Measurements from ENCODE around the gene CDKN2AIP. TPM values are rescaled to one million over a fixed set of nuclear protein-coding genes. Genes with fewer than 3 reads are reported as not detected.

The CDKN2AIP gene
- total RNA-seq, 1 experiment from 2014 or later, result 20.6 TPM

DNA sequence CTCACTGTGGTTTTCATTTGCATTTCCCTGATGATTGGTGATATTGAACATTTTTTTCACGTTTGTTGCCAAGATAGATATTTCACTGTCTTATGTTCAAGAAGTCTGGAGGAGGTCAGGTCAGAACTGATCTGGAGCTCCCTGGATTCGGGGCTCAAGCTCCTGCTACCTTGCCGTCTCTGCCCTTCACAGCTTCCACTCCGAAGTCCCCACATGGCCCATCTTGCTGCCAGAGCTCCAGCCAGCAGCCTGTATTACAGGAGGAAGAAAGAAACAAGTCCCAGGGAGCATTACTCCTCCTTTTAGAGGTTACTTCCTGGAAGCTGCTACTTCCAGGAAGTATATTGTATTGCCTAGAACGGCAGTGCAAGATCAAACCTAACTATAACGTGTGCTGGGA is 17.9 kb upstream of the CDKN2AIP start:
- no peak for TF ChIP-seq EZH2 (IDR thresholded peaks at IDR 0.05; ENCODE audit: borderline replicate concordance, low read depth, low read length, poor library complexity, severe bottlenecking)
- TF ChIP-seq, protein P1, sequence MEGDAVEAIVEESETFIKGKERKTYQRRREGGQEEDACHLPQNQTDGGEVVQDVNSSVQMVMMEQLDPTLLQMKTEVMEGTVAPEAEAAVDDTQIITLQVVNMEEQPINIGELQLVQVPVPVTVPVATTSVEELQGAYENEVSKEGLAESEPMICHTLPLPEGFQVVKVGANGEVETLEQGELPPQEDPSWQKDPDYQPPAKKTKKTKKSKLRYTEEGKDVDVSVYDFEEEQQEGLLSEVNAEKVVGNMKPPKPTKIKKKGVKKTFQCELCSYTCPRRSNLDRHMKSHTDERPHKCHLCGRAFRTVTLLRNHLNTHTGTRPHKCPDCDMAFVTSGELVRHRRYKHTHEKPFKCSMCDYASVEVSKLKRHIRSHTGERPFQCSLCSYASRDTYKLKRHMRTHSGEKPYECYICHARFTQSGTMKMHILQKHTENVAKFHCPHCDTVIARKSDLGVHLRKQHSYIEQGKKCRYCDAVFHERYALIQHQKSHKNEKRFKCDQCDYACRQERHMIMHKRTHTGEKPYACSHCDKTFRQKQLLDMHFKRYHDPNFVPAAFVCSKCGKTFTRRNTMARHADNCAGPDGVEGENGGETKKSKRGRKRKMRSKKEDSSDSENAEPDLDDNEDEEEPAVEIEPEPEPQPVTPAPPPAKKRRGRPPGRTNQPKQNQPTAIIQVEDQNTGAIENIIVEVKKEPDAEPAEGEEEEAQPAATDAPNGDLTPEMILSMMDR (conservative IDR thresholded peaks at IDR 0.05; ENCODE audit: low read depth, low read length), result no peak
- no peak overlapping the region for H3K27ac ChIP-seq (ENCODE audit: low read depth, low read length, poor library complexity, severe bottlenecking)
- H3K36me3 ChIP-seq (ENCODE audit: insufficient read depth, low read length, poor library complexity, severe bottlenecking), result no peaks in the 10 kb centered on the region
- ChIA-PET CTCF (interaction anchor here (1.1 kb wide), 1 partner anchor 19 kb away, joined by 3 read pairs; no protein-coding TSS in a partner anchor), POLR2A (ENCODE audit: low non-redundant PET) (no interaction called here)
- no peaks in the 10 kb centered on the region for H3K4me1 ChIP-seq (ENCODE audit: insufficient read depth, low read length, poor library complexity, severe bottlenecking)
- intact Hi-C loops (cut with micrococcal nuclease; ENCODE audit: unreplicated experiment), result no loop called here
- no peak for DNase-seq (ENCODE audit: low spot score)
- no TSS peak for BruUV-seq (replicated peaks)
- H3K27me3 ChIP-seq (replicated peaks; ENCODE audit: insufficient read depth, low read depth, low read length, poor library complexity), result no peaks in the 10 kb centered on the region
- no peak overlapping the region for H3K4me3 ChIP-seq (ENCODE audit: low read depth, low read length, poor library complexity, severe bottlenecking)
- H3K9me3 ChIP-seq (ENCODE audit: low read depth, low read length, poor library complexity, severe bottlenecking), result no peaks in the 10 kb centered on the region

DNA sequence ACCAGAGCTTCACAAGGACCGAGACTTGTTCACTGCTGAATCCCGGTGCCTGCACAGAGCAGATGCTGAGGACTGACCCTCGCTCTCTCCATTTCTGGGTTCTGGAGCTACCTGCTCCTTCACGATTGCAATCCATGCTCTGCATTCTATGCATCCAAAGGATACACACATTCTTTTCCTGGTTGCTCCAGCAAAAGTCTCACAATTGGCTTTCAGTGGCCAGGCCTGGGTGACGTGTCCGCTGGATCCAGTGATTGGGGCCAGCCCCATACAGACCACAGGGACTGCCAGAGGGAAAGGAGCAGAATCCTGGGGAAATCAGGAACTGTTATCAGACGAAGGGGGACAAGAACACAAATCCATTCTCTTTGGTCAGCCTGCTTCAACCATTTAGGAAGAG is 14.9 kb upstream of the CDKN2AIP start:
- CTCF ChIA-PET, result no interaction called here

DNA sequence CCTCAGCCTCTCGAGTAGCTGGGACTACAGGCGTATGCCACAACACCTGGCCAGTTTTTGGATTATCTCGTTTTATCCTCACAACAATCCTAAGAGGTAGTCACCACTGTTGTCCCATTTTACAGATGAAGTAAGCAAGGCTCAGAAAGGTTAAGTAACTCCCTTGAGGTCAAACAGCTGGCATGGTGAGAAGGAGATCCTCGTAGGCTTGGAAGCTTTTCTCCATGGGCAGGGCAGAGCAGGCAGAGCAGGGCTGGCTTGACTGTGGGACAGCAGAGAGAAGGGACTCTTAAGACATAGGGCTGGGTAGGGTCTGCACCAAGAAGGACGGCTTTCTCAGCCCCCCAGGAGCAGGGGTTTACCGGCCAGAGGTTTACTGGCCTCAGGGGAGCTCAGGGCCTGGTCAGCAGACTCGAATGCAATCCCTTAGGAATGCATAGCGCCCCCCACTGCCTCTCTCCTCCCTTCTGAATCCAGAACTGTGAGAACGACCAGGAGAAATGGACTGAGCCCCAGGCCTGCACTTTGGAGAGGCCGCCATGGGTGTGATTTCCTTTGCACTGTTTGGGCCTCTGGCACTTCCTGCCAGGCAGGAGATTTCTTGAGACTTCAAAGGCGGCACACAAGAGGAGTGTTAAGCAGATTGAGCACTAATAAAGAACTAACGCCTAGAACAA is 14.0 kb upstream of the CDKN2AIP start:
- Histone ChIP-seq H3K4me3 (ENCODE audit: low read depth, low read length, poor library complexity, severe bottlenecking) (no peak overlapping the region), H3K27ac (ENCODE audit: low read depth, low read length, poor library complexity, severe bottlenecking) (no peak overlapping the region), H3K27me3 (replicated peaks; ENCODE audit: insufficient read depth, low read depth, low read length, poor library complexity) (no peaks in the 10 kb centered on the region), H3K36me3 (ENCODE audit: insufficient read depth, low read length, poor library complexity, severe bottlenecking) (no peaks in the 10 kb centered on the region), H3K9me3 (ENCODE audit: low read depth, low read length, poor library complexity, severe bottlenecking) (no peaks in the 10 kb centered on the region), H3K4me1 (ENCODE audit: insufficient read depth, low read length, poor library complexity, severe bottlenecking) (no peaks in the 10 kb centered on the region)
- ChIA-PET CTCF (no interaction called here), POLR2A (ENCODE audit: low non-redundant PET) (no interaction called here)
- no peak for DNase-seq (ENCODE audit: low spot score)
- BruUV-seq (replicated peaks), result no TSS peak
- intact Hi-C loops (cut with micrococcal nuclease; ENCODE audit: unreplicated experiment), result no loop called here
- TF ChIP-seq EZH2 (IDR thresholded peaks at IDR 0.05; ENCODE audit: borderline replicate concordance, low read depth, low read length, poor library complexity, severe bottlenecking), result no peak
- TF ChIP-seq, protein P1 (conservative IDR thresholded peaks at IDR 0.05; ENCODE audit: low read depth, low read length), result no peak

More for the DNA sequence above, 14.9 kb upstream of the CDKN2AIP start:
- Histone ChIP-seq H3K27ac (ENCODE audit: low read depth, low read length, poor library complexity, severe bottlenecking) (no peak overlapping the region), H3K9me3 (ENCODE audit: low read depth, low read length, poor library complexity, severe bottlenecking) (no peaks in the 10 kb centered on the region), H3K4me1 (ENCODE audit: insufficient read depth, low read length, poor library complexity, severe bottlenecking) (no peaks in the 10 kb centered on the region), H3K4me3 (ENCODE audit: low read depth, low read length, poor library complexity, severe bottlenecking) (no peak overlapping the region), H3K27me3 (replicated peaks; ENCODE audit: insufficient read depth, low read depth, low read length, poor library complexity) (no peaks in the 10 kb centered on the region), H3K36me3 (ENCODE audit: insufficient read depth, low read length, poor library complexity, severe bottlenecking) (no peaks in the 10 kb centered on the region)
- intact Hi-C loops (cut with micrococcal nuclease; ENCODE audit: unreplicated experiment), result no loop called here
- no peak for TF ChIP-seq EZH2 (IDR thresholded peaks at IDR 0.05; ENCODE audit: borderline replicate concordance, low read depth, low read length, poor library complexity, severe bottlenecking)
- TF ChIP-seq, protein P1 (conservative IDR thresholded peaks at IDR 0.05; ENCODE audit: low read depth, low read length), result no peak
- DNase-seq (ENCODE audit: low spot score), result no peak
- BruUV-seq (replicated peaks), result no TSS peak
- POLR2A ChIA-PET (ENCODE audit: low non-redundant PET), result no interaction called here
